DOHH2 (cell line): ENCODE data around the gene KDM6A.

Experiments used
- H3F3A ChIP-seq: fragments of 200-600 bp; sonication (generic), shearing (Covaris generic); 2 replicates; pipeline ENCODE4 v1.6.0; 2016; ENCODE audit warnings: antibody characterized with exemption, mild to moderate bottlenecking; ENCODE audit not compliant: control insufficient read depth, insufficient read depth
- H3K27ac ChIP-seq: fragments of 200-600 bp; sonication (generic); 2 replicates; pipeline ENCODE4 v1.5.1; 2014; ENCODE audit warnings: low read depth, mild to moderate bottlenecking, low read length, moderate library complexity
- H3K27me3 ChIP-seq: fragments of 200-600 bp; sonication (generic); 2 replicates; pipeline ENCODE4 v1.6.1; 2014; ENCODE audit warnings: mild to moderate bottlenecking, low read length, mixed read lengths; ENCODE audit not compliant: control insufficient read depth
- H3K36me3 ChIP-seq: fragments of 200-600 bp; sonication (generic); 2 replicates; pipeline ENCODE4 v1.6.1; 2014; ENCODE audit warnings: mild to moderate bottlenecking, low read length, moderate library complexity, mixed read lengths; ENCODE audit not compliant: control insufficient read depth
- H3K4me1 ChIP-seq: fragments of 200-600 bp; sonication (generic); 2 replicates; pipeline ENCODE4 v1.6.1; 2014; ENCODE audit warnings: mild to moderate bottlenecking, low read length, mixed read lengths; ENCODE audit not compliant: control insufficient read depth
- H3K4me2 ChIP-seq: fragments of 200-600 bp; sonication (generic); 2 replicates; pipeline ENCODE4 v1.6.0; 2014; ENCODE audit warnings: mild to moderate bottlenecking, low read length, moderate library complexity
- H3K4me3 ChIP-seq: fragments of 200-600 bp; sonication (generic); 2 replicates; pipeline ENCODE4 v1.5.1; 2014; ENCODE audit warnings: mild to moderate bottlenecking, low read length, mixed read lengths
- H3K79me2 ChIP-seq: fragments of 200-600 bp; sonication (generic); 2 replicates; pipeline ENCODE4 v1.6.1; 2014; ENCODE audit warnings: mild to moderate bottlenecking, low read length, mixed read lengths; ENCODE audit not compliant: control insufficient read depth
- H3K9me2 ChIP-seq: fragments of 200-600 bp; sonication (generic); replicated peaks from 2 replicates; pipeline ENCODE4 v1.6.1; 2014; ENCODE audit warnings: mild to moderate bottlenecking, low read length, mixed read lengths; ENCODE audit not compliant: control insufficient read depth
- H3K9me3 ChIP-seq: fragments of 200-600 bp; sonication (generic); 2 replicates; pipeline ENCODE4 v1.6.1; 2014; ENCODE audit warnings: antibody characterized with exemption, low read length, mixed read lengths; ENCODE audit not compliant: control insufficient read depth, insufficient read depth
- H4K20me1 ChIP-seq: fragments of 200-600 bp; sonication (generic); 2 replicates; pipeline ENCODE4 v1.6.0; 2014; ENCODE audit warnings: low read depth, mild to moderate bottlenecking, antibody characterized with exemption, low read length, moderate library complexity; ENCODE audit not compliant: control insufficient read depth, insufficient read depth
- EZH2phosphoT487 ChIP-seq: fragments of 200-600 bp; sonication (generic); IDR thresholded peaks from 2 replicates; pipeline ENCODE4 v1.6.1; 2017; ENCODE audit warnings: borderline replicate concordance, mild to moderate bottlenecking, antibody characterized with exemption, low read length, moderate library complexity, mixed read lengths
- TF ChIP-seq, protein P1 (sequence below): fragments of 200-600 bp; sonication (generic); IDR thresholded peaks from one replicate; pipeline ENCODE4 v1.5.1; 2014; ENCODE audit warnings: antibody characterized with exemption, mild to moderate bottlenecking, low read depth, low read length; ENCODE audit not compliant: poor library complexity, severe bottlenecking

The KDM6A gene

DNA sequence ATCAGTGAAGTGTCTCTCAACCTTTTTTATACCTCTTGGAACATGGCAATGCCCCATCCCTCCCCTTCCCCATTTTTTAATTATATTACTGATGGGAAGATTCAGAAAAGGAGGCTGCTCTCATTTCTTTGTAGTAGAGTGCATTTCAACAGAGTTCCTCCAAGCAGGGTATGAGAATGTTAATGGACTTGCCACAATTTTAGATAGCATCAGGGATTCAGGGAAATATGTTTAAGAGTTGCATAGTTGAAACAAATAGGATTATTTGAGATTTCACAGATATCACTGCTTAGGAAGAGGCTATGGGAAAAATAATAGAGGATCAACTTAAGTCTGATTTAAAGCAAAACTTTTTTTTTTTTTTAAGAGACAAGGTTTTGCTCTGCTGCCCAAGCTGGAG, 281.5 kb downstream of the KDM6A start:
- no peaks in the 10 kb centered on the region for H4K20me1 ChIP-seq
- H3F3A ChIP-seq = no peaks in the 10 kb centered on the region
- H3K4me1 ChIP-seq = no peaks in the 10 kb centered on the region
- no peak overlapping the region for H3K4me2 ChIP-seq
- H3K27me3 ChIP-seq = no peaks in the 10 kb centered on the region
- H3K36me3 ChIP-seq = no peaks in the 10 kb centered on the region
- no peaks in the 10 kb centered on the region for H3K9me3 ChIP-seq
- H3K27ac ChIP-seq = no peak overlapping the region
- no peak overlapping the region for H3K4me3 ChIP-seq
- no peaks in the 10 kb centered on the region for H3K79me2 ChIP-seq
- no peaks in the 10 kb centered on the region for H3K9me2 ChIP-seq
- TF ChIP-seq EZH2phosphoT487 = no peak
- TF ChIP-seq, protein P1, sequence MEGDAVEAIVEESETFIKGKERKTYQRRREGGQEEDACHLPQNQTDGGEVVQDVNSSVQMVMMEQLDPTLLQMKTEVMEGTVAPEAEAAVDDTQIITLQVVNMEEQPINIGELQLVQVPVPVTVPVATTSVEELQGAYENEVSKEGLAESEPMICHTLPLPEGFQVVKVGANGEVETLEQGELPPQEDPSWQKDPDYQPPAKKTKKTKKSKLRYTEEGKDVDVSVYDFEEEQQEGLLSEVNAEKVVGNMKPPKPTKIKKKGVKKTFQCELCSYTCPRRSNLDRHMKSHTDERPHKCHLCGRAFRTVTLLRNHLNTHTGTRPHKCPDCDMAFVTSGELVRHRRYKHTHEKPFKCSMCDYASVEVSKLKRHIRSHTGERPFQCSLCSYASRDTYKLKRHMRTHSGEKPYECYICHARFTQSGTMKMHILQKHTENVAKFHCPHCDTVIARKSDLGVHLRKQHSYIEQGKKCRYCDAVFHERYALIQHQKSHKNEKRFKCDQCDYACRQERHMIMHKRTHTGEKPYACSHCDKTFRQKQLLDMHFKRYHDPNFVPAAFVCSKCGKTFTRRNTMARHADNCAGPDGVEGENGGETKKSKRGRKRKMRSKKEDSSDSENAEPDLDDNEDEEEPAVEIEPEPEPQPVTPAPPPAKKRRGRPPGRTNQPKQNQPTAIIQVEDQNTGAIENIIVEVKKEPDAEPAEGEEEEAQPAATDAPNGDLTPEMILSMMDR = no peak

DNA sequence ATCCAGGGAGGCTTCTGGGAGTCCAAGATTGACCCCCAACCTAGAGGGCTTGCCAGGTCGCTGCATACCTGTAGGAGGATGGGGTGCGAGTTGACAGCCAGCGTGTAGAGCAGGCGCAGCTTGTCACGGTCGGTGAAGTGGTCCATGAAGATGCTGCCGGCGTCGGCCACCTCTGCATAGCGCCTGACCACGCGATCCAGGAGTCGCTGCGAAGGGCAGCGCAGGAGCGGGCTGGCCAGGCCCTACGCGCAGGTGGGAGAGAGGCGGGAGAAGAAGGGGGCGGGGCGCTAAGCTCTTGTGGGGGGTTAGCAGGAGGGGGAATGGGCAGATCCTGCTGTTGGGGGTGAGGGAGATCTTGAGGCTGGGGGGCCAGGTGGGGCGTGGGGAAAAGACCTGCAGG, 284.7 kb downstream of the KDM6A start:
- H3K27me3 ChIP-seq = no peaks in the 10 kb centered on the region
- no peaks in the 10 kb centered on the region for H3K9me3 ChIP-seq
- H3F3A ChIP-seq = no peaks in the 10 kb centered on the region
- no peaks in the 10 kb centered on the region for H3K4me1 ChIP-seq
- no peaks in the 10 kb centered on the region for H3K79me2 ChIP-seq
- no peaks in the 10 kb centered on the region for H3K36me3 ChIP-seq
- no peak overlapping the region for H3K4me2 ChIP-seq
- no peak overlapping the region for H3K27ac ChIP-seq
- TF ChIP-seq, protein P1 = no peak
- no peak for TF ChIP-seq EZH2phosphoT487
- H3K9me2 ChIP-seq = no peaks in the 10 kb centered on the region
- H4K20me1 ChIP-seq = no peaks in the 10 kb centered on the region
- H3K4me3 ChIP-seq = no peak overlapping the region
